Endothelial cell of umbilical vein (primary cell): ENCODE data around the gene TAF15. TPM values are rescaled to one million over a fixed set of nuclear protein-coding genes. Genes with fewer than 3 reads are reported as not detected.

ENCODE experiments used
- BruUV-seq: library from RNA; stranded (reverse); fragments of 400-500 nt; replicated peaks from 2 replicates; lab custom pipeline; 2021; lab: Mats Ljungman, UMichigan
- CTCF ChIA-PET: fragments of 300-600, 350-600 bp; sonication (Branson Sonifier 250); formaldehyde crosslinking; loops from one replicate; lab custom pipeline; 2021; ENCODE audit warnings: antibody characterized with exemption, inconsistent platforms; lab: Charles Lee
- POLR2A ChIA-PET: fragments of 300-600, 350-600 bp; sonication (Branson Sonifier 250); formaldehyde crosslinking; loops from one replicate; lab custom pipeline; 2021; ENCODE audit warnings: antibody characterized with exemption, inconsistent platforms; lab: Charles Lee
- DNase-seq: peaks from one replicate; pipeline ENCODE4 v3.0.0-alpha.2; 2011; ENCODE audit warnings: low read depth, low spot score
- FAIRE-seq: peaks from 2 replicates; lab custom pipeline; 2011; peaks lifted over from hg19 to GRCh38; lab: Jason Lieb, UNC
- H2AFZ ChIP-seq: 2 replicates; pipeline ENCODE4 v1.6.0; 2012; ENCODE audit warnings: low read depth, low read length, control low read depth, inconsistent platforms
- H3K27ac ChIP-seq: 2 replicates; pipeline ENCODE4 v1.5.1; 2011; ENCODE audit warnings: low read depth, mild to moderate bottlenecking, control low read depth, low read length, moderate library complexity; ENCODE audit not compliant: insufficient read depth
- H3K27me3 ChIP-seq, 2 experiments: 2 replicates each; pipeline versions ENCODE4 v1.6.0 to v1.6.1; 2011; ENCODE audit warnings: low read length in 2 of 2, mixed read lengths in 1 of 2; ENCODE audit not compliant: control insufficient read depth in 2 of 2, insufficient read depth in 2 of 2
- H3K36me3 ChIP-seq, 2 experiments: 2 replicates in 1 of 2; 3 replicates in 1 of 2; pipeline ENCODE4 v1.5.1; 2011; ENCODE audit warnings: low read length in 2 of 2, mild to moderate bottlenecking in 1 of 2, moderate library complexity in 1 of 2; ENCODE audit not compliant: control insufficient read depth in 2 of 2, insufficient read depth in 2 of 2; ENCODE audit errors: extremely low read depth in 1 of 2
- H3K4me1 ChIP-seq: 3 replicates; pipeline ENCODE4 v1.5.1; 2011; ENCODE audit warnings: mild to moderate bottlenecking, low read length; ENCODE audit not compliant: control insufficient read depth, insufficient read depth; ENCODE audit errors: extremely low read depth
- H3K4me2 ChIP-seq: 2 replicates; pipeline ENCODE4 v1.6.1; 2011; ENCODE audit warnings: low read length, control low read depth, mixed read lengths; ENCODE audit not compliant: insufficient read depth
- H3K4me3 ChIP-seq, 3 experiments: fragments of 200-600 bp in 1 of 3; sonication (generic), shearing (Covaris generic) in 1 of 3; replicated peaks in 1 of 3; 2 replicates each; pipeline ENCODE4 v1.5.1; 2011 to 2016; ENCODE audit warnings: control low read depth in 3 of 3, low read length in 3 of 3, mild to moderate bottlenecking in 2 of 3, inconsistent platforms in 1 of 3, low read depth in 1 of 3, moderate library complexity in 1 of 3; ENCODE audit not compliant: insufficient read depth in 1 of 3
- H3K79me2 ChIP-seq: 2 replicates; pipeline ENCODE4 v1.6.0; 2012; ENCODE audit warnings: low read length, inconsistent platforms; ENCODE audit not compliant: control insufficient read depth, insufficient read depth
- H3K9ac ChIP-seq: replicated peaks from 2 replicates; pipeline ENCODE3; 2011; ENCODE audit warnings: low read length, control low read depth; ENCODE audit not compliant: insufficient read depth; ENCODE audit errors: extremely low read depth
- H3K9me1 ChIP-seq: replicated peaks from 3 replicates; pipeline ENCODE4 v1.6.0; 2011; ENCODE audit warnings: mild to moderate bottlenecking, low read length; ENCODE audit not compliant: control insufficient read depth, insufficient read depth; ENCODE audit errors: extremely low read depth
- H3K9me3 ChIP-seq: replicated peaks from 2 replicates; pipeline ENCODE4 v1.5.1; 2012; ENCODE audit warnings: low read length, inconsistent platforms; ENCODE audit not compliant: control insufficient read depth, insufficient read depth
- H4K20me1 ChIP-seq: replicated peaks from 2 replicates; pipeline ENCODE3; 2011; ENCODE audit warnings: mild to moderate bottlenecking, low read length; ENCODE audit not compliant: control insufficient read depth, insufficient read depth; ENCODE audit errors: extremely low read depth
- CTCF ChIP-seq, 2 donors: IDR thresholded peaks; 1 replicate in 1 of 2; 2 replicates in 1 of 2; pipeline ENCODE4 v1.5.1; 2011; ENCODE audit warnings: low read length in 2 of 2, mild to moderate bottlenecking in 2 of 2, moderate library complexity in 2 of 2, control low read depth in 1 of 2, inconsistent platforms in 1 of 2, low read depth in 1 of 2; ENCODE audit not compliant: insufficient read depth in 1 of 2; ENCODE audit errors: extremely low read depth in 1 of 2
- EZH2 ChIP-seq: IDR thresholded peaks from 2 replicates; pipeline ENCODE4 v1.6.1; 2012; ENCODE audit warnings: borderline replicate concordance, low read depth, mild to moderate bottlenecking, moderate library complexity, low read length, inconsistent platforms; ENCODE audit not compliant: severe bottlenecking
- FOS ChIP-seq: IDR thresholded peaks from 2 replicates; pipeline ENCODE4 v1.6.1; 2011; ENCODE audit warnings: mild to moderate bottlenecking, low read length, moderate library complexity, borderline replicate concordance; ENCODE audit not compliant: insufficient read depth
- GATA2 ChIP-seq: IDR thresholded peaks from 2 replicates; pipeline ENCODE4 v1.7.0; 2011; ENCODE audit warnings: low read depth, mild to moderate bottlenecking, moderate library complexity, mixed read lengths, low read length; ENCODE audit not compliant: insufficient read length, insufficient read depth
- JUN ChIP-seq: IDR thresholded peaks from 2 replicates; pipeline ENCODE4 v1.6.1; 2011; ENCODE audit warnings: borderline replicate concordance, low read depth; ENCODE audit not compliant: insufficient read length, insufficient read depth
- MAX ChIP-seq: IDR thresholded peaks from 2 replicates; pipeline ENCODE4 v1.6.1; 2011; ENCODE audit not compliant: insufficient read depth, insufficient read length
- MYC ChIP-seq: IDR thresholded peaks from one replicate; pipeline ENCODE4 v1.6.1; 2011; ENCODE audit warnings: mild to moderate bottlenecking, low read depth, low read length
- POLR2A ChIP-seq: IDR thresholded peaks from 2 replicates; pipeline ENCODE4 v1.6.1; 2012; ENCODE audit warnings: low read depth, mild to moderate bottlenecking, control low read depth, low read length
- POLR2AphosphoS5 ChIP-seq: IDR thresholded peaks from 2 replicates; pipeline ENCODE4 v1.6.1; 2012; ENCODE audit warnings: low read depth, mild to moderate bottlenecking, control low read depth, low read length, moderate library complexity; ENCODE audit not compliant: insufficient read depth
- dilution Hi-C: fragments of 300-500 bp; cut with MboI; formaldehyde crosslinking; loops from one replicate; pipeline ENCODE4 v1.15.0; 2019; ENCODE audit warnings: low sequenced_read_pairs; ENCODE audit not compliant: extremely low pct_ligation_motif_present
- intact Hi-C: fragments of 100-400 bp; cut with micrococcal nuclease; formaldehyde crosslinking; loops from one replicate; pipeline ENCODE4 v1.10.0; 2022
- polyA plus RNA-seq, 4 experiments: library from polyadenylated mRNA; depleted of rRNA in 3 of 4; stranded (reverse) in 3 of 4; unstranded in 1 of 4; fragments of >200 nt; gene quantifications; 2 replicates each; pipeline versions ENCODE4 v1.2.1 to v1.2.3, GENCODE V29; 2011 to 2012; ENCODE audit warnings: missing spikeins in 1 of 4
- total RNA-seq: library from RNA; stranded (reverse); gene quantifications from 2 replicates; pipeline ENCODE4 v1.2.3, GENCODE V29; 2021

The TAF15 gene
- total and polyA plus RNA-seq, 2 donors (not counting 3 experiments of a cell fraction or from before 2014, with no cell fraction given): 59.4 to 247 TPM

GRCh38 chr17:35761601-35762000 is 47.7 kb upstream of the TAF15 start:
- ChIA-PET CTCF (interaction anchor here (0.6 to 4.2 kb wide), 4 partner anchors 10 to 43 kb away, joined by 3 to 32 read pairs (median 10); no protein-coding TSS in a partner anchor), POLR2A (interaction anchor here (0.7 kb wide), 1 partner anchor 48 kb away, joined by 5 read pairs; no protein-coding TSS in a partner anchor)
- Histone ChIP-seq H3K9me3 (no peaks in the 10 kb centered on the region), H2AFZ (no peak overlapping the region), H3K9me1 (no peaks in the 10 kb centered on the region), H3K4me3 (no peak overlapping the region), H3K4me2 (no peak overlapping the region), H3K36me3 (no peaks in the 10 kb centered on the region), H3K9ac (no peak overlapping the region), H3K4me1 (peaks cover 7% of the 10 kb centered on the region), H4K20me1 (no peaks in the 10 kb centered on the region), H3K27me3 (peaks cover 0 to 4% of the 10 kb centered on the region in 2 experiments), H3K27ac (no peak overlapping the region), H3K79me2 (no peaks in the 10 kb centered on the region)
- dilution Hi-C loops: no loop called here
- FAIRE-seq (no peak), DNase-seq (no peak)
- intact Hi-C loops: no loop called here
- no TSS peak for BruUV-seq
- TF ChIP-seq POLR2A (no peak), CTCF (IDR thresholded peaks at IDR 0.05; ENCODE audit: extremely low read depth in 1 of 2, insufficient read depth in 1 of 2, low read depth in 1 of 2, low read length in 2 of 2) (no peak), FOS (no peak), JUN (no peak), GATA2 (no peak), POLR2AphosphoS5 (no peak), MYC (no peak), MAX (no peak), EZH2 (no peak)
